OCI-LY3 (cell line): ENCODE results near the gene HARS2.

Experiments used
- CTCF ChIP-seq: fragments of 200-600, 300-600 bp; sonication (generic); IDR thresholded peaks from 2 replicates; pipeline ENCODE4 v1.5.1; 2014; ENCODE audit warnings: antibody characterized with exemption, low read length, low read depth
- EZH2phosphoT487 ChIP-seq: fragments of 200-600 bp; shearing (Covaris generic); IDR thresholded peaks from 2 replicates; pipeline ENCODE4 v1.6.1; 2018; ENCODE audit warnings: antibody characterized with exemption, mixed run types, low read depth

GRCh38 chr5:140673187-140673976 is 17.9 kb upstream of the HARS2 start, which contains the start of gene DND1:
- TF ChIP-seq CTCF, result no peak
- TF ChIP-seq EZH2phosphoT487, result no peak
